Spleen (tissue), 7 donors: ENCODE data around the gene CGB5.
"Not testable (repeated sequence)": the region's sequence is repeated elsewhere in the genome, so short reads cannot be mapped to it uniquely, and the experiment has no call there.

Experiments used
- POLR2A ChIP-seq, 3 donors: fragments of 450-650 bp; IDR thresholded peaks; one replicate each; pipeline ENCODE4 v1.5.1; 2017; ENCODE audit warnings: antibody characterized with exemption in 3 of 3, mild to moderate bottlenecking in 1 of 3
- POLR2AphosphoS5 ChIP-seq, 3 donors: sonication (generic); formaldehyde crosslinking; IDR thresholded peaks; one replicate each; pipeline ENCODE4 v1.5.1; 2017; ENCODE audit warnings: antibody characterized with exemption in 3 of 3
- TF ChIP-seq, protein P1 (sequence below), 11 experiments: fragments of 200-600 bp in 7 of 11; fragments of 450-650 bp in 4 of 11; sonication (generic) in 4 of 11; IDR thresholded peaks in 8 of 11; conservative IDR thresholded peaks in 3 of 11; 1 replicate in 7 of 11; 2 replicates in 4 of 11; pipeline versions ENCODE4 v1.4.0 to v1.8.0; 2016 to 2021; ENCODE audit warnings: antibody characterized with exemption in 11 of 11, inconsistent platforms in 4 of 11, mild to moderate bottlenecking in 1 of 11
- donor health status: DM: no; HTN: no; CAD: no; lungs with moderate emphysema.
- donor health status: DM: no; HTN: no; CAD: no.
- donor health status: DM: no; HTN: no; CAD: no.

DNA sequence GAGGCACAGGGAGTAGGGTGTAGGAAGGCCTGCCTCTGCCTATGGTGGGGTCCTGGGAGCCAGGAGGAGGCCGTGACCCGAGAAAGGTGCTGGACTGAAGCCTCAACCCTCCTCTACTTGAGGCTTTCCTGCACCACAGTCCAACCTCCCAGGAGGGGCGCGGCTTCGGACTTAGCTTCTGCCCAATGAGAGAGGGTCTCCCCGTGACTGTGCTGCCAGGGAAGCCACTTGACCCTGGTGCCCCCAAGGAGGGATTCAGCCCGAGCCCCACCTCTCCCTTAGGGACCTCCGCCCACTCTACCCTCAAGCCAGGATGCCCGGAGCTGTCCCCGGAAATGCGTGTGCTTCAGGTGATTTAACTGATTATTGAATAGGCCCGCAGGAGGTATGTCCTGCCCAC, 5.4 kb downstream of the CGB5 start, which contains the start of gene CGB8:
- TF ChIP-seq, protein P1, sequence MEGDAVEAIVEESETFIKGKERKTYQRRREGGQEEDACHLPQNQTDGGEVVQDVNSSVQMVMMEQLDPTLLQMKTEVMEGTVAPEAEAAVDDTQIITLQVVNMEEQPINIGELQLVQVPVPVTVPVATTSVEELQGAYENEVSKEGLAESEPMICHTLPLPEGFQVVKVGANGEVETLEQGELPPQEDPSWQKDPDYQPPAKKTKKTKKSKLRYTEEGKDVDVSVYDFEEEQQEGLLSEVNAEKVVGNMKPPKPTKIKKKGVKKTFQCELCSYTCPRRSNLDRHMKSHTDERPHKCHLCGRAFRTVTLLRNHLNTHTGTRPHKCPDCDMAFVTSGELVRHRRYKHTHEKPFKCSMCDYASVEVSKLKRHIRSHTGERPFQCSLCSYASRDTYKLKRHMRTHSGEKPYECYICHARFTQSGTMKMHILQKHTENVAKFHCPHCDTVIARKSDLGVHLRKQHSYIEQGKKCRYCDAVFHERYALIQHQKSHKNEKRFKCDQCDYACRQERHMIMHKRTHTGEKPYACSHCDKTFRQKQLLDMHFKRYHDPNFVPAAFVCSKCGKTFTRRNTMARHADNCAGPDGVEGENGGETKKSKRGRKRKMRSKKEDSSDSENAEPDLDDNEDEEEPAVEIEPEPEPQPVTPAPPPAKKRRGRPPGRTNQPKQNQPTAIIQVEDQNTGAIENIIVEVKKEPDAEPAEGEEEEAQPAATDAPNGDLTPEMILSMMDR (IDR thresholded peaks at IDR 0.05 in 8 of 11, conservative IDR thresholded peaks at IDR 0.05 in 3 of 11), result not testable (repeated sequence)
- not testable (repeated sequence) for TF ChIP-seq POLR2A, POLR2AphosphoS5 (IDR thresholded peaks at IDR 0.05)
